Iris pigment epithelial cell (primary cell): ENCODE data around the gene NBAS.

Experiments
- DNase-seq: peaks from one replicate; pipeline ENCODE4 v3.0.0-alpha.2; 2011; ENCODE audit warnings: low read depth

The NBAS gene

DNA sequence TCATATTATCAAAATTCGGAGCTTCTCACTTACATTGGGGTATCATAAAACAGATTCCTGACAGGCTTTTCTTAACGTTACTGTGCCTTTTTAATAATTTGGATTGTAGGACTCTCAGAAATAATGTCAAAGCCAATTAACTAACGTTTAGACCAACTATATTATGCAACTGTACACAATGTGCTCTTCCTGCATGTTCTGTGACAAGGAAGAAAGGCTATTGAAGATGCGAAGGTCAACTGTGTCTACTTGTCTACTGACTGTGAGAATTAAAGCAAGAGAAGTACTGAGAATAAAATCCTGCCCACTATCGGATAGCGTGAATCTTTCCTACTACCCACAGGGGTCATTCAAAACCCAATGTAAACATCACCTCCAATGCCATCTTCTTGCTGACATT is 393.0 kb downstream of the NBAS start:
- no peak for DNase-seq

DNA sequence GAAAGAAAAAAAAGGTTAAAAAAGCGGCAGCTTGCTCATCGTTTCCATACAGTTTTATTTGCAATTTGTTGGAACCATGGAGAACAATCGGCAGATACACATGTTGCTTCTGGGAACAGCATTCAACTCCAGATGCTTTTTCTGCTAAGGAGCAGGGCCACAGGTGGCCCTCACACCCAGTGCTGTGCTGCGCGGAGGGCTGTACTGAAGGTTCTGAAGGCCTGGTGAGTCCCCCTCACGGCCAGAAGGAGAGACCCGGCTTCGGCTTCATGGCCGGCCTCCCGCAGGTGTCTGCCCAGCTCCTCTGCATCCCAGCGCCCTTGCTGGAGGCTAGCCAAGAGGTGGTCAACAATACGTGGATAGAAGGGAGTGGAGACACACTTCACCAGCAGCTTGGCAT is 394.3 kb downstream of the NBAS start:
- DNase-seq: no peak

- no peak for DNase-seq
These were observed 397.8 kb downstream of the NBAS start for GRCh38 chr2:15163326-15163725.

- DNase-seq: no peak
These were observed 398.5 kb downstream of the NBAS start for GRCh38 chr2:15162620-15163019.

- DNase-seq: no peak
These were observed 400.7 kb downstream of the NBAS start for GRCh38 chr2:15160201-15160991.

DNA sequence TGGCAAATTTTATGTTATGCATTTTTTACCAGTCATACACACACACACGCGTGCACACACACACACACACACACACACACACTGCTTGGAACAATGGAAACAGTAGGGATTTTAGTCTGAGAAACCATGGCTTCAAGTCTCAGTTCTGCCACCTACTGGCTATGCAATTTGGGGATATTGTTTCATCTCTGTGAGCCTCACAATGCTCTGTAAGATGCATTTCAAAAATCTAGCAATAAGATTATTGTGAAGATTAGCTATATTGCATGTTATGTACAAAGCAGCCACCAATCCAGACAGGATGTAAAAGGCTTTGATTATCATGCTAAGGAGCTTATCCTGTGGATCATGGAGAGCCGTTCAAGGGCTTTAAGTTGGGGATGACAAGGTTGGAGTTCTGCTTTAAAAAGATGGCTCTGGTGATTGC is 401.4 kb downstream of the NBAS start:
- DNase-seq: peak; percentile 65

DNA sequence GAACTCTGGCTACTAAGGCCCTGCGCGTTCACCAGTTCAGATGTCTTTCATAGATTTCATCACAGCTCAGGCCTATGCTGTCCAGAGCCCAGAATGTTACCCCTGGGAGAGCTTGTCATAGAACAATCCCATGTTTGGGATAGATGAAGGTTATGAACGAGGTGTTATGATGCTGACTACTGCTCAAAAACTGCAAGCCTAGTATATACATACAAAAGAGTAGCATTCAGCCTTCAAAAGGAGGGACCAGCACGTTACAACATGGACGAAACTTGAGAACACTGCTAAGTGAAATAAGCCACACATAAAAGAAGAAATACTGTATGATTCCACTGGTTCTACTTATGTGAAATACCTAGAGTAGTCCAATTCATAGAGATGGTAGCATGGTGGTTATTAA is 401.9 kb downstream of the NBAS start:
- DNase-seq: no peak

DNA sequence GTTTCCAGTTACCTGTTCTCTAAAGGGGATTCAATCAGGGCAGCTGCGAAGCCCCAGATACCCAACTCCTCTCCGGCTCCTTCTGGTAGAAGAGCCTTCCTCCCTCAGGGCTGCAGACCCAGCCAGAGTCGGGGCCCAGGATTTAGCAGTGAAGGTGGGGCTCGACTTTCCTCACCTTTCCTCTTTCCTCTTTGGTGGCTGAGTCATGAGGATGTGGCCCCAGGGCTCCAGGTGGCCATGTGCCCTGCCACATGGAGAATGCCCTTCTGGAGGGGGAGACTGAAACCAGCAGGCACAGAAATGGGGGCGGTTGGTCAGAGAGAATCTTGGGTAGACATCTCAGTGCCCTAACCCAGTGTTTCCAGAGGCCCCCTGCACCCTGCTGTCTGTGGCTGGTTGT is 402.6 kb downstream of the NBAS start:
- no peak for DNase-seq

GRCh38 chr2:15158100-15158499 is 403.0 kb downstream of the NBAS start:
- no peak for DNase-seq

DNA sequence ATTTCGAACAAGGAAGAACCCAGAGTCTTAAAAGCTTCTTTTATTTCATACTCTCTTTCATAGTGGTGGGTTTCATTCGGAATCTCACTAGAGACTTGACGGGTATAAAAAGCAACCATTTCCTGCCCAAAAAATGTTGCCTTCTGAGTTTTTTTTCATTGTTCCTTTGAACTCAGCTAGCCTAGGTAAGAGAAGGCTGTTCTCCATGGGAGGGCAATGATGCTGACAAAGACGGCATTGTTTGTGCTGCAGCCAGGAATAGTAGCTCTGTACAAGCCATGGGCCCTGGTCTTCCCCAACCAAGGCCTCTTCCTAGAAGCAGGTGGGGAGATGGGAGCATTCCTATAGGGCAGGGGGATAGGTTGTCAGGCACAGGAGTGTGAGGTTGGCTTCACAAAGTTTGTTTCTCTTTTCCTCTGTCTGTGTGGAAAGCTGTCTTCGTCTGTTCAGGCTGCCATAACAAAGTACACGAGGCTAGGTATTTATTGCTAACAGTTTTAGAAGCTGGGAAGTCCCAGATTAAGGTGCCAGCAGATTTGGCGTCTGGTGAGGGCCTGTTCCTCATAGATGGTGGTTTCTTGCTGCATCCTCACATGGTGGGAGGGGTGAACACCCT is 405.1 kb downstream of the NBAS start:
- DNase-seq: no peak

- peak; percentile 68 for DNase-seq
These were observed 406.8 kb downstream of the NBAS start for GRCh38 chr2:15154297-15154696.

DNA sequence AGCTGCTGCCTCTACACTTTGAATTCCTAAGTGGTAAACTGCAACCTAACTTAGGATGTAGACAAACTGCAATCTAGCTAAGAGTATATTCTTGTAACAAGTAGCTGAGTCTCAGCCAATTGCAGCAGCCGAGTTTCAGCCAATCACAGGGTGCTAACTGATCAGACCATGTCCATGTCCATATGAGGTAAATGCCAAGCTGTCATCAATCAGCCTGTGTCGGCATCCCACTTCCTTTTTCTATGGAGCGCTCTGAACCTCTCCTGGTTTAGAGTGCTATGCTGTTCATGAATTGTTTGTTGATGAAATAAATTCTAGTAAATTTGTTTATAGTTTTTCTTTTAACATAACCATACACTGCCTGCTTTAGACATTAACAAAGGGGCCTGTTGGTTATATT is 408.8 kb downstream of the NBAS start:
- DNase-seq: no peak

- no peak for DNase-seq
These were observed 412.1 kb downstream of the NBAS start for GRCh38 chr2:15149063-15149462.

DNA sequence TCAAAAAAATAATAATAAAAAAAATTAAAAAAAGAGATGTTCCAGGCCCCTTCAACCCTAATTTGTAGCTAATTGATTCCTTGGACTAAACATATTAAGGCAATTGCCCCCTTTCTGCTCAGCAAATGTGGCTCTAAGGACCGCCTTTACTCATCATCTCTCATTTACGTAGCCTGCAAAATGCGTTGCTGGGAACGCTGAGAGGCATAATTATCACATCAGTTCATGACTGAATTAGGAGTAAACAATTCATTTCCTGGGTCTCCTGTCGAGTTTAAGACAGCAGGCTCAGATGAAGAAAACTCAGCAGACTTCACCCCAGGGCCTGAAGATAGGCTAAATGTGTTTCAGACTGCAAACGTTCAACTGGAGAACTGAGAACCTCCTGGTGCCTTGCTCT is 413.5 kb downstream of the NBAS start:
- no peak for DNase-seq

GRCh38 chr2:15146960-15147359 is 414.2 kb downstream of the NBAS start:
- DNase-seq: no peak

DNA sequence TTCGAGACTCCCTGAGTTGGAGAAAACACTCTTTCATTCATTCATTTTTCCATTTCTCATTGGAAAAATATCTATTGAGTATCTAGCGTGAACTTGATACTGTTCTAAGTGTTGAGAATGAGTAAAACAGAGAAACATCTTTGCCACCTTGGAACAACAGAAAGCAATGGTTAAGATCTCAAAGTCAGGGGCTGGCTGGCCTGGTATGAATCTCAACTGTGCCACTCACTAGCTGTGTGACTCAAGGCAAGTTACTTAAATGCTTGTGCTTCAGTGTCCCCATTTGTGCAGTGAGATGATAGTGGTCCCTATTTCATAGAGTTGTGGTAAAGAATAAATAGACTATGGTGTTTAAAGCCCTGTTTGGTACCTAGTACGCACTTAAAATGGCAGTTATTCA is 415.2 kb downstream of the NBAS start:
- DNase-seq: no peak

DNA sequence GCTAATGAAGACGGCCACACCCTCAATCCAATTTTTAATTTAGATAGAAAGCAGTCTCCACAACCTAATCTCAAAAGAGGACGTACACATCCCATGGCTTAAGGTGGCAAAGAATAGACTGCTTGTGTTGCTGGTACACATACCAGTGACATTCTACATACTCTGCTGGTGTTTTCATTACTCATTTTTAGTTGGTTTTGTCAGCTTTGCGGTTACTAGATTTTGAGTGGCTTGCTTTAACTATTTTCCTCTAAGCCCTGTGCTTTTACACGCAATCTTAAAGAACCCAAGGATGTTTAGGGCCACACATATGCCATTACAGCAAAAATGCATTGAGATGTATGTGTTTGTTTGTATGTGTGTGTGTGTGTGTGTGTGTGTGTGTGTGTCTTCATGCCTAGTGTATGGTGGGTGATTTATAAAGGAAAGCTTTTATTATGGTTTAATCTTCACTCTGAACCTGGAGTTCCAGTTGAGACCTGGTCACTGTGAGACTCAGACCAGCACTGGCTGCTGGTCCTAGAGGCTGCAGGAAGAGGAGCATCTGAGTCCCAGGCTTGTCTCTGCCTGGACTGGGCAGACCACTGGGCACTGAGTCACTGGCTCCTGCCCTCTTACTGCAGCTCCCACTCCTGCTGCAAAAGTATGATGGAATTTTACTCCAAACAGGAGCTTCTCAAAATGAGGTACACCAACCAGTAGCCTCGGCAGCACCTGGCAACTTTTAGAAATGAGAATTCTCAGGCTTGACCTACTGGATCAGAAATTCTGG is 415.9 kb downstream of the NBAS start:
- no peak for DNase-seq

GRCh38 chr2:15142069-15142689 is 419.0 kb downstream of the NBAS start:
- DNase-seq: no peak

GRCh38 chr2:15141211-15141610 is 419.9 kb downstream of the NBAS start:
- DNase-seq: no peak

DNA sequence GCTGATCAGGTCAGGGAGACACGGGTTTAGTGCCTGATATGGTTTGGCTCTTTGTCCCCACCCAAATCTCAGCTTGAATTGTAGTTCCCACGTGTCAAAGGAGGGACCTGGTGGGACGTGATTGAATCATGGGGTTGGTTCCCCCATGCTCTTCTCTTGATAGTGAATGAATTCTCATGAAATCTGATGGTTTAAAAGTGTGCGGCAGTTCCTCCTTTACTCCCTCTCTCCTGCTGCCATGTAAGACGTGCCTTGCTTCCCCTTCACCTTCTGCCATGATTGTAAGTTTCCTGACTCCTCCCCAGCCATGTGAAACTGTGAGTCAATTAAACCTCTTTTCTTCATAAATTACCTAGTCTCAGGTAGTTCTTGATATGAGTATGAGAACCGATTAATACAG is 424.5 kb downstream of the NBAS start:
- DNase-seq: no peak

GRCh38 chr2:15134957-15135356 is 426.2 kb downstream of the NBAS start:
- no peak for DNase-seq

- no peak for DNase-seq
These were observed 427.7 kb downstream of the NBAS start for GRCh38 chr2:15133461-15133860.

DNA sequence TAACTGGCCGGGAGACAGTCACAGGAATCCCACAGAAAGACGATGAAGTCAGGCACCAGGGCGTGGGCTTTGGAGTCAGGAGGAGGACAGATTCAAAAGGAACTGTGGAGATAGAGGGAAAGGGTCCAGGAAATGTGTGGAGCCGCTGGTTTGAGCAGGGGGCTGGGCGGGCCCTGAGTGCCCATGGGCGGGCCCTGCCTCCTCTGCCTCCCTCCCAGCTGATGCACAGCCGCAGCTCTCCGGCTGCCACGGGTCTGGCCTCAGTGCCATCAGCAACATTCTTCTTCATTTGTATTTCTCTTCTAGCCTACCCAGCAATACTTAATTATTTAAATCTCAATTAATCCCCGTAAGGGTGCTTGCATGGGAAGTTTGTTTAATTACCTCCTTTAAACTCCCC is 432.3 kb downstream of the NBAS start:
- DNase-seq: no peak
